ENCODE measurements around the gene ADAMTS12. TPM values are rescaled to one million over a fixed set of nuclear protein-coding genes. Genes with fewer than 3 reads are reported as not detected.

Gene ADAMTS12
- total and polyA plus RNA-seq, 4 donors: 0.49 to 6.4 (median 2.3) TPM

- TF ChIP-seq, protein P1, sequence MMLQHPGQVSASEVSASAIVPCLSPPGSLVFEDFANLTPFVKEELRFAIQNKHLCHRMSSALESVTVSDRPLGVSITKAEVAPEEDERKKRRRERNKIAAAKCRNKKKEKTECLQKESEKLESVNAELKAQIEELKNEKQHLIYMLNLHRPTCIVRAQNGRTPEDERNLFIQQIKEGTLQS (IDR thresholded peaks at IDR 0.05): no peak
- TF ChIP-seq EGR1 (IDR thresholded peaks at IDR 0.05; ENCODE audit: low read depth in 2 of 2) (no peak), RAD21 (IDR thresholded peaks at IDR 0.05) (no peak)
Measured at GRCh38 chr5:33834334-33834733, 57.5 kb downstream of the ADAMTS12 start (continued).

GRCh38 chr5:33833237-33833575 lies 58.6 kb downstream of the ADAMTS12 start:
- no peak for DNase-seq (ENCODE audit: low spot score)
- no peak for TF ChIP-seq GABPA (IDR thresholded peaks at IDR 0.05 in 1 of 2, conservative IDR thresholded peaks at IDR 0.05 in 1 of 2)
- TF ChIP-seq, protein P1 (IDR thresholded peaks at IDR 0.05): no peak
- no peak for TF ChIP-seq RXRA (IDR thresholded peaks at IDR 0.05)
- no peak for TF ChIP-seq HNF4A (conservative IDR thresholded peaks at IDR 0.05)
- TF ChIP-seq, protein P2, sequence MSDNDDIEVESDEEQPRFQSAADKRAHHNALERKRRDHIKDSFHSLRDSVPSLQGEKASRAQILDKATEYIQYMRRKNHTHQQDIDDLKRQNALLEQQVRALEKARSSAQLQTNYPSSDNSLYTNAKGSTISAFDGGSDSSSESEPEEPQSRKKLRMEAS (IDR thresholded peaks at IDR 0.05): no peak
- TF ChIP-seq TAF1 (conservative IDR thresholded peaks at IDR 0.05): no peak
- TF ChIP-seq HNF4G (IDR thresholded peaks at IDR 0.05): no peak
- TF ChIP-seq, protein P3, sequence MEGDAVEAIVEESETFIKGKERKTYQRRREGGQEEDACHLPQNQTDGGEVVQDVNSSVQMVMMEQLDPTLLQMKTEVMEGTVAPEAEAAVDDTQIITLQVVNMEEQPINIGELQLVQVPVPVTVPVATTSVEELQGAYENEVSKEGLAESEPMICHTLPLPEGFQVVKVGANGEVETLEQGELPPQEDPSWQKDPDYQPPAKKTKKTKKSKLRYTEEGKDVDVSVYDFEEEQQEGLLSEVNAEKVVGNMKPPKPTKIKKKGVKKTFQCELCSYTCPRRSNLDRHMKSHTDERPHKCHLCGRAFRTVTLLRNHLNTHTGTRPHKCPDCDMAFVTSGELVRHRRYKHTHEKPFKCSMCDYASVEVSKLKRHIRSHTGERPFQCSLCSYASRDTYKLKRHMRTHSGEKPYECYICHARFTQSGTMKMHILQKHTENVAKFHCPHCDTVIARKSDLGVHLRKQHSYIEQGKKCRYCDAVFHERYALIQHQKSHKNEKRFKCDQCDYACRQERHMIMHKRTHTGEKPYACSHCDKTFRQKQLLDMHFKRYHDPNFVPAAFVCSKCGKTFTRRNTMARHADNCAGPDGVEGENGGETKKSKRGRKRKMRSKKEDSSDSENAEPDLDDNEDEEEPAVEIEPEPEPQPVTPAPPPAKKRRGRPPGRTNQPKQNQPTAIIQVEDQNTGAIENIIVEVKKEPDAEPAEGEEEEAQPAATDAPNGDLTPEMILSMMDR (IDR thresholded peaks at IDR 0.05; ENCODE audit: low read depth, low read length, missing input control): no peak
- no peak for TF ChIP-seq EGR1 (IDR thresholded peaks at IDR 0.05; ENCODE audit: low read depth in 2 of 2)
- no peak for TF ChIP-seq YY1 (IDR thresholded peaks at IDR 0.05)
- TF ChIP-seq FOXA2 (IDR thresholded peaks at IDR 0.05): no peak
- no peak for TF ChIP-seq RAD21 (IDR thresholded peaks at IDR 0.05)
- TF ChIP-seq, protein P4, sequence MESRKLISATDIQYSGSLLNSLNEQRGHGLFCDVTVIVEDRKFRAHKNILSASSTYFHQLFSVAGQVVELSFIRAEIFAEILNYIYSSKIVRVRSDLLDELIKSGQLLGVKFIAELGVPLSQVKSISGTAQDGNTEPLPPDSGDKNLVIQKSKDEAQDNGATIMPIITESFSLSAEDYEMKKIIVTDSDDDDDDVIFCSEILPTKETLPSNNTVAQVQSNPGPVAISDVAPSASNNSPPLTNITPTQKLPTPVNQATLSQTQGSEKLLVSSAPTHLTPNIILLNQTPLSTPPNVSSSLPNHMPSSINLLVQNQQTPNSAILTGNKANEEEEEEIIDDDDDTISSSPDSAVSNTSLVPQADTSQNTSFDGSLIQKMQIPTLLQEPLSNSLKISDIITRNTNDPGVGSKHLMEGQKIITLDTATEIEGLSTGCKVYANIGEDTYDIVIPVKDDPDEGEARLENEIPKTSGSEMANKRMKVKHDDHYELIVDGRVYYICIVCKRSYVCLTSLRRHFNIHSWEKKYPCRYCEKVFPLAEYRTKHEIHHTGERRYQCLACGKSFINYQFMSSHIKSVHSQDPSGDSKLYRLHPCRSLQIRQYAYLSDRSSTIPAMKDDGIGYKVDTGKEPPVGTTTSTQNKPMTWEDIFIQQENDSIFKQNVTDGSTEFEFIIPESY (IDR thresholded peaks at IDR 0.05): no peak
- TF ChIP-seq, protein P5, sequence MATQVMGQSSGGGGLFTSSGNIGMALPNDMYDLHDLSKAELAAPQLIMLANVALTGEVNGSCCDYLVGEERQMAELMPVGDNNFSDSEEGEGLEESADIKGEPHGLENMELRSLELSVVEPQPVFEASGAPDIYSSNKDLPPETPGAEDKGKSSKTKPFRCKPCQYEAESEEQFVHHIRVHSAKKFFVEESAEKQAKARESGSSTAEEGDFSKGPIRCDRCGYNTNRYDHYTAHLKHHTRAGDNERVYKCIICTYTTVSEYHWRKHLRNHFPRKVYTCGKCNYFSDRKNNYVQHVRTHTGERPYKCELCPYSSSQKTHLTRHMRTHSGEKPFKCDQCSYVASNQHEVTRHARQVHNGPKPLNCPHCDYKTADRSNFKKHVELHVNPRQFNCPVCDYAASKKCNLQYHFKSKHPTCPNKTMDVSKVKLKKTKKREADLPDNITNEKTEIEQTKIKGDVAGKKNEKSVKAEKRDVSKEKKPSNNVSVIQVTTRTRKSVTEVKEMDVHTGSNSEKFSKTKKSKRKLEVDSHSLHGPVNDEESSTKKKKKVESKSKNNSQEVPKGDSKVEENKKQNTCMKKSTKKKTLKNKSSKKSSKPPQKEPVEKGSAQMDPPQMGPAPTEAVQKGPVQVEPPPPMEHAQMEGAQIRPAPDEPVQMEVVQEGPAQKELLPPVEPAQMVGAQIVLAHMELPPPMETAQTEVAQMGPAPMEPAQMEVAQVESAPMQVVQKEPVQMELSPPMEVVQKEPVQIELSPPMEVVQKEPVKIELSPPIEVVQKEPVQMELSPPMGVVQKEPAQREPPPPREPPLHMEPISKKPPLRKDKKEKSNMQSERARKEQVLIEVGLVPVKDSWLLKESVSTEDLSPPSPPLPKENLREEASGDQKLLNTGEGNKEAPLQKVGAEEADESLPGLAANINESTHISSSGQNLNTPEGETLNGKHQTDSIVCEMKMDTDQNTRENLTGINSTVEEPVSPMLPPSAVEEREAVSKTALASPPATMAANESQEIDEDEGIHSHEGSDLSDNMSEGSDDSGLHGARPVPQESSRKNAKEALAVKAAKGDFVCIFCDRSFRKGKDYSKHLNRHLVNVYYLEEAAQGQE (IDR thresholded peaks at IDR 0.05): no peak
- TF ChIP-seq NR2F2 (IDR thresholded peaks at IDR 0.05): no peak
- no peak for TF ChIP-seq FOXA1 (IDR thresholded peaks at IDR 0.05)
- TF ChIP-seq JUND (IDR thresholded peaks at IDR 0.05): no peak
- no peak for TF ChIP-seq SP1 (IDR thresholded peaks at IDR 0.05)

More at GRCh38 chr5:33833237-33833575, 58.6 kb downstream of the ADAMTS12 start:
- H3K27me3 ChIP-seq (ENCODE audit: control insufficient read depth in 4 of 4, insufficient read depth in 4 of 4, low read length in 3 of 4): peaks cover 0 to 6% (median 0%) of the 10 kb centered on the region in 4 donors
- WGBS: 12% methylated on average over 1 of the region's 1 CpG
- H3K9me3 ChIP-seq (ENCODE audit: control insufficient read depth in 4 of 4, low read length in 3 of 4): no peaks in the 10 kb centered on the region
- no peak overlapping the region for H3K27ac ChIP-seq (ENCODE audit: low read depth in 1 of 2, low read length in 2 of 2)
- H3K36me3 ChIP-seq (ENCODE audit: control insufficient read depth in 4 of 4, insufficient read depth in 3 of 4, low read depth in 1 of 4, low read length in 3 of 4): no peaks in the 10 kb centered on the region
- no peak overlapping the region for H3K9ac ChIP-seq (ENCODE audit: low read depth in 1 of 2, low read length in 2 of 2)
- H3K4me1 ChIP-seq (ENCODE audit: control insufficient read depth in 4 of 4, insufficient read depth in 4 of 4, low read length in 3 of 4): no peaks in the 10 kb centered on the region
- H3K4me3 ChIP-seq (ENCODE audit: low read depth in 1 of 3, low read length in 3 of 3): no peak overlapping the region

All from liver (tissue), 9 donors.